Adipocyte (in vitro differentiated cells): ENCODE results near the gene ODC1.
"Not testable (repeated sequence)": the region's sequence is repeated elsewhere in the genome, so short reads cannot be mapped to it uniquely, and the experiment has no call there.

ENCODE experiments used
- DNase-seq: peaks from one replicate; pipeline ENCODE4 v3.0.0-alpha.2; 2015; ENCODE audit warnings: low read depth
- H3K27me3 ChIP-seq: replicated peaks from 2 replicates; pipeline ENCODE4 v1.7.0; 2013; ENCODE audit warnings: mild to moderate bottlenecking, low read length, moderate library complexity; ENCODE audit not compliant: control insufficient read depth, insufficient read depth
- H3K36me3 ChIP-seq: 2 replicates; pipeline ENCODE4 v1.7.0; 2013; ENCODE audit warnings: low read length, mild to moderate bottlenecking, moderate library complexity; ENCODE audit not compliant: control insufficient read depth, insufficient read depth, severe bottlenecking
- H3K4me1 ChIP-seq: 2 replicates; pipeline ENCODE4 v1.7.0; 2013; ENCODE audit warnings: mild to moderate bottlenecking, low read length, moderate library complexity; ENCODE audit not compliant: control insufficient read depth, insufficient read depth
- H3K4me3 ChIP-seq: 2 replicates; pipeline ENCODE4 v1.7.0; 2013; ENCODE audit warnings: mild to moderate bottlenecking, low read length, moderate library complexity
- H3K9ac ChIP-seq: 2 replicates; pipeline ENCODE4 v1.7.0; 2013; ENCODE audit warnings: mild to moderate bottlenecking, low read length, moderate library complexity
- H3K9me3 ChIP-seq: 2 replicates; pipeline ENCODE4 v1.7.0; 2013; ENCODE audit warnings: mild to moderate bottlenecking, low read length, moderate library complexity; ENCODE audit not compliant: control insufficient read depth

Gene ODC1

GRCh38 chr2:10451819-10452218 lies 3.7 kb upstream of the ODC1 start:
- no peak overlapping the region for H3K4me3 ChIP-seq
- no peaks in the 10 kb centered on the region for H3K9me3 ChIP-seq
- no peak for DNase-seq
- no peaks in the 10 kb centered on the region for H3K27me3 ChIP-seq
- no peaks in the 10 kb centered on the region for H3K36me3 ChIP-seq
- peaks cover 29% of the 10 kb centered on the region for H3K4me1 ChIP-seq
- H3K9ac ChIP-seq, result no peak overlapping the region

- Histone ChIP-seq H3K4me1 (peaks cover 33% of the 10 kb centered on the region), H3K9ac (no peak overlapping the region), H3K4me3 (peak overlapping the region; percentile 52), H3K27me3 (no peaks in the 10 kb centered on the region), H3K36me3 (no peaks in the 10 kb centered on the region), H3K9me3 (no peaks in the 10 kb centered on the region)
- DNase-seq, result no peak
Observed at GRCh38 chr2:10449838-10450691, 1.9 kb upstream of the ODC1 start.

GRCh38 chr2:10449486-10449831 lies 1.3 kb upstream of the ODC1 start:
- peaks cover 28% of the 10 kb centered on the region for H3K4me1 ChIP-seq
- H3K4me3 ChIP-seq, result peak overlapping the region; percentile 91
- no peaks in the 10 kb centered on the region for H3K27me3 ChIP-seq
- no peak for DNase-seq
- H3K36me3 ChIP-seq, result peaks cover 5% of the 10 kb centered on the region
- peak overlapping the region; percentile 93 for H3K9ac ChIP-seq
- no peaks in the 10 kb centered on the region for H3K9me3 ChIP-seq

- Histone ChIP-seq H3K27me3 (no peaks in the 10 kb centered on the region), H3K9me3 (no peaks in the 10 kb centered on the region), H3K36me3 (peaks cover 11% of the 10 kb centered on the region), H3K4me3 (peak overlapping the region; percentile 91), H3K4me1 (peaks cover 25% of the 10 kb centered on the region), H3K9ac (peak overlapping the region; percentile 93)
- peak; percentile 60 for DNase-seq
Observed at GRCh38 chr2:10448576-10449485, 704 bp upstream of the ODC1 start.

- DNase-seq, result peak; percentile 69
- H3K4me3 ChIP-seq, result peak overlapping the region; percentile 89
- peaks cover 24% of the 10 kb centered on the region for H3K4me1 ChIP-seq
- peak overlapping the region; percentile 67 for H3K9ac ChIP-seq
- H3K27me3 ChIP-seq, result no peaks in the 10 kb centered on the region
- H3K36me3 ChIP-seq, result peaks cover 25% of the 10 kb centered on the region
- H3K9me3 ChIP-seq, result no peaks in the 10 kb centered on the region
Observed at GRCh38 chr2:10447300-10447894, 730 bp downstream of the ODC1 start.

- Histone ChIP-seq H3K9ac (no peak overlapping the region), H3K4me3 (peak overlapping the region; percentile 89)
Observed at GRCh38 chr2:10446631-10447030, 1.5 kb downstream of the ODC1 start.

GRCh38 chr2:10444463-10444862 lies 3.7 kb downstream of the ODC1 start:
- Histone ChIP-seq H3K36me3 (peaks cover 55% of the 10 kb centered on the region), H3K27me3 (no peaks in the 10 kb centered on the region), H3K4me1 (peaks cover 14% of the 10 kb centered on the region), H3K4me3 (no peak overlapping the region), H3K9me3 (no peaks in the 10 kb centered on the region), H3K9ac (no peak overlapping the region)
- no peak for DNase-seq

More at GRCh38 chr2:10446631-10447030, 1.5 kb downstream of the ODC1 start:
- H3K4me1 ChIP-seq, result peaks cover 18% of the 10 kb centered on the region
- no peak for DNase-seq
- H3K27me3 ChIP-seq, result no peaks in the 10 kb centered on the region
- no peaks in the 10 kb centered on the region for H3K9me3 ChIP-seq
- peaks cover 33% of the 10 kb centered on the region for H3K36me3 ChIP-seq

GRCh38 chr2:10442469-10443126 lies 5.5 kb downstream of the ODC1 start:
- H3K4me3 ChIP-seq, H3K9me3 ChIP-seq, H3K9ac ChIP-seq, H3K27me3 ChIP-seq, DNase-seq: not testable (repeated sequence)
- peaks cover 56% of the 10 kb centered on the region for H3K36me3 ChIP-seq
- peaks cover 11% of the 10 kb centered on the region for H3K4me1 ChIP-seq

- Histone ChIP-seq H3K36me3 (peaks cover 56% of the 10 kb centered on the region), H3K4me1 (peaks cover 6% of the 10 kb centered on the region), H3K27me3 (no peaks in the 10 kb centered on the region), H3K4me3 (no peak overlapping the region), H3K9ac (no peak overlapping the region), H3K9me3 (no peaks in the 10 kb centered on the region)
- no peak for DNase-seq
Observed at GRCh38 chr2:10441948-10442347, 6.2 kb downstream of the ODC1 start.

GRCh38 chr2:10440736-10441135 lies 7.4 kb downstream of the ODC1 start:
- Histone ChIP-seq H3K9me3 (no peaks in the 10 kb centered on the region), H3K4me1 (no peaks in the 10 kb centered on the region), H3K9ac (no peak overlapping the region), H3K4me3 (no peak overlapping the region), H3K36me3 (peaks cover 56% of the 10 kb centered on the region), H3K27me3 (no peaks in the 10 kb centered on the region)
- no peak for DNase-seq
